Esophagus muscularis mucosa (tissue), 4 donors: ENCODE results near the gene TATDN3.

Source experiments
- EP300 ChIP-seq: sonication (generic); formaldehyde crosslinking; IDR thresholded peaks from one replicate; pipeline ENCODE4 v1.6.1; 2017; ENCODE audit warnings: antibody characterized with exemption
- POLR2A ChIP-seq: fragments of 450-650 bp; IDR thresholded peaks from one replicate; pipeline ENCODE4 v1.6.1; 2017; ENCODE audit warnings: antibody characterized with exemption, moderate library complexity, mild to moderate bottlenecking, low read depth
- POLR2AphosphoS5 ChIP-seq, 2 donors: sonication (generic); formaldehyde crosslinking; IDR thresholded peaks; one replicate each; pipeline ENCODE4 v1.6.1; 2017; ENCODE audit warnings: antibody characterized with exemption in 2 of 2
- TF ChIP-seq, protein P1 (sequence below), 3 experiments: fragments of 200-600 bp in 2 of 3; fragments of 450-650 bp in 1 of 3; sonication (generic) in 2 of 3; IDR thresholded peaks; one replicate each; pipeline ENCODE4 v1.5.1; 2017 to 2019; ENCODE audit warnings: antibody characterized with exemption in 3 of 3, mild to moderate bottlenecking in 2 of 3, moderate library complexity in 1 of 3

GRCh38 chr1:212814537-212815334 lies 23.0 kb downstream of the TATDN3 start:
- TF ChIP-seq, protein P1, sequence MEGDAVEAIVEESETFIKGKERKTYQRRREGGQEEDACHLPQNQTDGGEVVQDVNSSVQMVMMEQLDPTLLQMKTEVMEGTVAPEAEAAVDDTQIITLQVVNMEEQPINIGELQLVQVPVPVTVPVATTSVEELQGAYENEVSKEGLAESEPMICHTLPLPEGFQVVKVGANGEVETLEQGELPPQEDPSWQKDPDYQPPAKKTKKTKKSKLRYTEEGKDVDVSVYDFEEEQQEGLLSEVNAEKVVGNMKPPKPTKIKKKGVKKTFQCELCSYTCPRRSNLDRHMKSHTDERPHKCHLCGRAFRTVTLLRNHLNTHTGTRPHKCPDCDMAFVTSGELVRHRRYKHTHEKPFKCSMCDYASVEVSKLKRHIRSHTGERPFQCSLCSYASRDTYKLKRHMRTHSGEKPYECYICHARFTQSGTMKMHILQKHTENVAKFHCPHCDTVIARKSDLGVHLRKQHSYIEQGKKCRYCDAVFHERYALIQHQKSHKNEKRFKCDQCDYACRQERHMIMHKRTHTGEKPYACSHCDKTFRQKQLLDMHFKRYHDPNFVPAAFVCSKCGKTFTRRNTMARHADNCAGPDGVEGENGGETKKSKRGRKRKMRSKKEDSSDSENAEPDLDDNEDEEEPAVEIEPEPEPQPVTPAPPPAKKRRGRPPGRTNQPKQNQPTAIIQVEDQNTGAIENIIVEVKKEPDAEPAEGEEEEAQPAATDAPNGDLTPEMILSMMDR (IDR thresholded peaks at IDR 0.05), result peak; percentile 22 to 47 (median 38)
- TF ChIP-seq EP300 (no peak), POLR2AphosphoS5 (IDR thresholded peaks at IDR 0.05) (no peak), POLR2A (no peak)
